Measurements from ENCODE around the gene ZBED2. TPM values are rescaled to one million over a fixed set of nuclear protein-coding genes. Genes with fewer than 3 reads are reported as not detected.

The ZBED2 gene
- total RNA-seq, 4 donors from 2014 or later = not detected

DNA sequence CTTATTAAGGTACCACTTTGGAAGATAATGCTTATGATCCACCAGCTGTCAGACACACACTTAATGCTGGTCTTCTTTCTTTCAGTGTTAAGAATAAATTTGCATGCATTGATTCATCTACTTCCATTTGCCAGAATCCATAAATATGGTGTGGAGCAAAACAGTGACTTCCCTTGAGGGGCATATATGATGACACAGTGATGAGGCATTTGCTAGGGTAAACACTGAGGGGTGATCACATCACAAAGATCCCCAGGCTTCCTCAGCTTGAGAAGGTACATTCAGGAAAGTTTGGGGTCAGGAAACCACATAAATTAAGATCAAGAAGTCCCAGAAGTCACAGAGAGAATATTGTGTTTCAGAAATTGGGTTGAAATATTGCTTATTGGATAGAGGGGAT is 9.9 kb upstream of the ZBED2 start:
- in situ Hi-C loops (cut with MboI; ENCODE audit: low sequenced_read_pairs in 4 of 4) = no loop called here
- Histone ChIP-seq H3K36me3 (no peaks in the 10 kb centered on the region), H3K4me1 (no peaks in the 10 kb centered on the region), H3K27me3 (no peaks in the 10 kb centered on the region), H3K9me3 (no peaks in the 10 kb centered on the region), H3K4me3 (no peak overlapping the region), H3K27ac (no peak overlapping the region)
- DNase-seq (no peak), ATAC-seq (no peak)
- intact Hi-C loops (cut with DNase I; ENCODE audit: low total_unique reads) = no loop called here
- TF ChIP-seq POLR2A (IDR thresholded peaks at IDR 0.05) = no peak
- TF ChIP-seq, protein P1, sequence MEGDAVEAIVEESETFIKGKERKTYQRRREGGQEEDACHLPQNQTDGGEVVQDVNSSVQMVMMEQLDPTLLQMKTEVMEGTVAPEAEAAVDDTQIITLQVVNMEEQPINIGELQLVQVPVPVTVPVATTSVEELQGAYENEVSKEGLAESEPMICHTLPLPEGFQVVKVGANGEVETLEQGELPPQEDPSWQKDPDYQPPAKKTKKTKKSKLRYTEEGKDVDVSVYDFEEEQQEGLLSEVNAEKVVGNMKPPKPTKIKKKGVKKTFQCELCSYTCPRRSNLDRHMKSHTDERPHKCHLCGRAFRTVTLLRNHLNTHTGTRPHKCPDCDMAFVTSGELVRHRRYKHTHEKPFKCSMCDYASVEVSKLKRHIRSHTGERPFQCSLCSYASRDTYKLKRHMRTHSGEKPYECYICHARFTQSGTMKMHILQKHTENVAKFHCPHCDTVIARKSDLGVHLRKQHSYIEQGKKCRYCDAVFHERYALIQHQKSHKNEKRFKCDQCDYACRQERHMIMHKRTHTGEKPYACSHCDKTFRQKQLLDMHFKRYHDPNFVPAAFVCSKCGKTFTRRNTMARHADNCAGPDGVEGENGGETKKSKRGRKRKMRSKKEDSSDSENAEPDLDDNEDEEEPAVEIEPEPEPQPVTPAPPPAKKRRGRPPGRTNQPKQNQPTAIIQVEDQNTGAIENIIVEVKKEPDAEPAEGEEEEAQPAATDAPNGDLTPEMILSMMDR (IDR thresholded peaks at IDR 0.05 in 4 of 5, conservative IDR thresholded peaks at IDR 0.05 in 1 of 5) = no peak

DNA sequence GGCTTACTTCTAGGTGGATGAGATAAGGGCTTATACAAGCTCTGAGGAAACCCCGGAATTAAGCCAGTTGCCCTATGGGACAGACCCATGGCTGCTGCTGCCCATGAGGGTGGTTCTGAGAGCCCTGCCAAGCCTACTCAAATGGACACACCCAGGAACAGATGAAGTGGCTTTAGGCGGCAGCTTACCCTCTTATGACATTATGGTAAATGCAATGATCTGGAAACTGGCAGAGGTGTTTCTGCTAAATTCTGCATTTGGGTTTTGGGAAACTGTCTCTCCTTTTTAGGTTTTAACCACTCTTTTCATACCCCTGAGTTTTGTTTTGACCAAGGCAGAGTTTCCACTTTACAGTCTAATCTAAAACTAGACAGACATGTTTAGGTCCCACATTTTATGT is 9.0 kb upstream of the ZBED2 start:
- Histone ChIP-seq H3K27me3 (no peaks in the 10 kb centered on the region), H3K27ac (no peak overlapping the region), H3K4me3 (no peak overlapping the region), H3K4me1 (no peaks in the 10 kb centered on the region), H3K36me3 (no peaks in the 10 kb centered on the region), H3K9me3 (no peaks in the 10 kb centered on the region)
- DNase-seq (no peak), ATAC-seq (no peak)
- intact Hi-C loops (cut with DNase I; ENCODE audit: low total_unique reads) = no loop called here
- TF ChIP-seq, protein P1 (IDR thresholded peaks at IDR 0.05 in 4 of 5, conservative IDR thresholded peaks at IDR 0.05 in 1 of 5) = no peak
- no peak for TF ChIP-seq POLR2A (IDR thresholded peaks at IDR 0.05)
- in situ Hi-C loops (cut with MboI; ENCODE audit: low sequenced_read_pairs in 4 of 4) = no loop called here

DNA sequence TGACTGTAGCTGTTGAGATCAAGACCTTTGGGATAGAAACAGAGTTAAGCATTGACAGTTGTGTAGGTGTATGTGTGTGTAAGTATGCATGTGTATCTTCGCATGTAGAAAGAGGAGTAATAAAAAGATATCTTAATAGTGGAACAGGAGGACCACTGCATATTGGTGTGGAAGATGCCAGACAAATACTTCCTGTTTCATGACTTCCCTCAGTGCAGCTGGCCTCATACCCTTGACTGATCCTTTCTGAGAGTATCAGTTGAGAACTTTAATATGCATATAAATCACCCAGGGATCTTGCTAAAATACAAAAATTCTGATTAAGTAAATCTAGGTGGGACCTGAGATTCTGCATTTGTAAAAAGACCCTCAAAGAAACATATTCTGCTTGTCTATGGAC is 8.5 kb upstream of the ZBED2 start:
- Histone ChIP-seq H3K36me3 (no peaks in the 10 kb centered on the region), H3K4me3 (no peak overlapping the region), H3K9me3 (no peaks in the 10 kb centered on the region), H3K4me1 (no peaks in the 10 kb centered on the region), H3K27me3 (no peaks in the 10 kb centered on the region), H3K27ac (no peak overlapping the region)
- in situ Hi-C loops (cut with MboI; ENCODE audit: low sequenced_read_pairs in 4 of 4) (no loop called here), intact Hi-C loops (cut with DNase I; ENCODE audit: low total_unique reads) (no loop called here)
- TF ChIP-seq, protein P1 (IDR thresholded peaks at IDR 0.05 in 4 of 5, conservative IDR thresholded peaks at IDR 0.05 in 1 of 5) = no peak
- no peak for TF ChIP-seq POLR2A (IDR thresholded peaks at IDR 0.05)
- no peak for ATAC-seq
- DNase-seq = no peak

DNA sequence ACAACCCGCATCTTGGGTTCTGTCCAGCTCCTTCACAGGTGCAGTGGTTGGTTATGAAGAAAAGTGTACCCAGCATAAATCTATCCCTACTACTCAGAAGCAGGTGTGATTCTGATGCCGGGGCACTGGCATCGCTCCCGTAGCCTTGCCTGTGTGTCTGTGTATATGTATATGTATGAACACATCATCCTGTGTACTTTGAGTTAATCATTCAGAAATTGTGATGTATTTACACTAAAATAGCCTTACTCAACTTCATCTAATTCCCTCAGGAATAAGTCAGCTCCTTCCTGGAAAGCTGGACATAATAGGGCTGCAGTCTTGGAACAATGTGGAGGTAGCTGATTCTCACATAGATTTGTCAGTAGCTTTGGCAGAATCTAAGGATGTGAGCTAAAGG is 6.7 kb upstream of the ZBED2 start:
- ATAC-seq (no peak), DNase-seq (no peak)
- no peaks in the 10 kb centered on the region for H3K4me1 ChIP-seq
- H3K27me3 ChIP-seq = no peaks in the 10 kb centered on the region
- no peaks in the 10 kb centered on the region for H3K36me3 ChIP-seq
- no peak overlapping the region for H3K4me3 ChIP-seq
- no peak for TF ChIP-seq POLR2A (IDR thresholded peaks at IDR 0.05)
- TF ChIP-seq, protein P1 (IDR thresholded peaks at IDR 0.05 in 4 of 5, conservative IDR thresholded peaks at IDR 0.05 in 1 of 5) = no peak
- in situ Hi-C loops (cut with MboI; ENCODE audit: low sequenced_read_pairs in 4 of 4) (no loop called here), intact Hi-C loops (cut with DNase I; ENCODE audit: low total_unique reads) (no loop called here)
- no peak overlapping the region for H3K27ac ChIP-seq
- no peaks in the 10 kb centered on the region for H3K9me3 ChIP-seq

DNA sequence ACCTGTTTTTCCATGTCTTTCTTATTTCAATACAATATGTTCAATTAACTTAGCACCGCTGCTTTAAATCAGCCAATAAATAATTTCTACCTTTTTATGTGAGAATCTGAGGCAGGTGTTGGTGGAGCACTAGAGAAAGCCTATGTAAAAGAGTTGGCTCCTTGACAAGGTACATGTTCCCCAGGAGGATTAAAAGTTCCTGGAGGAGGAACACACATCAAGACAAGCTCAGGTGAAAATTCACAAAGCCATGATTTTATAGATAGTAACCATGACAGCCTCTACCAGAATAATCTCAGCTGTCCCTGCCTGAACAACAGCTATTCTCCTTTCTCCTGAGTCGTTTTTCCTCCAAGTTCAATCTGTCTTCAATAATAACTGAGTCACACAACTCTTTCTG is 3.4 kb upstream of the ZBED2 start:
- DNase-seq (no peak), ATAC-seq (no peak)
- Histone ChIP-seq H3K4me3 (no peak overlapping the region), H3K36me3 (no peaks in the 10 kb centered on the region), H3K27me3 (no peaks in the 10 kb centered on the region), H3K4me1 (no peaks in the 10 kb centered on the region), H3K9me3 (no peaks in the 10 kb centered on the region), H3K27ac (no peak overlapping the region)
- intact Hi-C loops (cut with DNase I; ENCODE audit: low total_unique reads) = no loop called here
- in situ Hi-C loops (cut with MboI; ENCODE audit: low sequenced_read_pairs in 4 of 4) = no loop called here
- TF ChIP-seq, protein P1 (IDR thresholded peaks at IDR 0.05 in 4 of 5, conservative IDR thresholded peaks at IDR 0.05 in 1 of 5) = no peak
- TF ChIP-seq POLR2A (IDR thresholded peaks at IDR 0.05) = no peak
